ENCODE measurements around the gene XRCC3.

- TF ChIP-seq, protein P1, sequence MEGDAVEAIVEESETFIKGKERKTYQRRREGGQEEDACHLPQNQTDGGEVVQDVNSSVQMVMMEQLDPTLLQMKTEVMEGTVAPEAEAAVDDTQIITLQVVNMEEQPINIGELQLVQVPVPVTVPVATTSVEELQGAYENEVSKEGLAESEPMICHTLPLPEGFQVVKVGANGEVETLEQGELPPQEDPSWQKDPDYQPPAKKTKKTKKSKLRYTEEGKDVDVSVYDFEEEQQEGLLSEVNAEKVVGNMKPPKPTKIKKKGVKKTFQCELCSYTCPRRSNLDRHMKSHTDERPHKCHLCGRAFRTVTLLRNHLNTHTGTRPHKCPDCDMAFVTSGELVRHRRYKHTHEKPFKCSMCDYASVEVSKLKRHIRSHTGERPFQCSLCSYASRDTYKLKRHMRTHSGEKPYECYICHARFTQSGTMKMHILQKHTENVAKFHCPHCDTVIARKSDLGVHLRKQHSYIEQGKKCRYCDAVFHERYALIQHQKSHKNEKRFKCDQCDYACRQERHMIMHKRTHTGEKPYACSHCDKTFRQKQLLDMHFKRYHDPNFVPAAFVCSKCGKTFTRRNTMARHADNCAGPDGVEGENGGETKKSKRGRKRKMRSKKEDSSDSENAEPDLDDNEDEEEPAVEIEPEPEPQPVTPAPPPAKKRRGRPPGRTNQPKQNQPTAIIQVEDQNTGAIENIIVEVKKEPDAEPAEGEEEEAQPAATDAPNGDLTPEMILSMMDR (IDR thresholded peaks at IDR 0.05) = no peak
- TF ChIP-seq POLR2AphosphoS5 (IDR thresholded peaks at IDR 0.05; ENCODE audit: low read depth, low read length) = no peak
- TF ChIP-seq SIN3A (IDR thresholded peaks at IDR 0.05; ENCODE audit: borderline replicate concordance, insufficient read depth, low read depth, low read length) = no peak
These were observed 51.7 kb downstream of the XRCC3 start for GRCh38 chr14:103663506-103663905.

Data from Panc1 (cell line).